Activated CD4-positive, alpha-beta T cell treated with anti-CD3 and anti-CD28 coated beads, Interleukin-2, amount 10 ng/mL, durations not matched to agents 7 days and 5 days (primary cell): ENCODE measurements around the gene DNAJC3. TPM values are rescaled to one million over a fixed set of nuclear protein-coding genes. Genes with fewer than 3 reads are reported as not detected.
"Not testable (repeated sequence)": the region's sequence is repeated elsewhere in the genome, so short reads cannot be mapped to it uniquely, and the experiment has no call there.

Experiments
- CTCF ChIA-PET: fragments of 350-600 bp; sonication (Branson Sonifier 250); formaldehyde crosslinking; loops from one replicate; lab custom pipeline; 2021; ENCODE audit warnings: antibody characterized with exemption; lab: Charles Lee
- POLR2A ChIA-PET: fragments of 350-600 bp; sonication (Branson Sonifier 250); formaldehyde crosslinking; loops from one replicate; lab custom pipeline; 2021; ENCODE audit warnings: antibody characterized with exemption; lab: Charles Lee
- DNase-seq: peaks from one replicate; pipeline ENCODE4 v3.0.0-alpha.2; 2020
- H3K27ac Mint-ChIP-seq: one replicate; pipeline ENCODE4 v1.8.0; 2021; ENCODE audit warnings: mild to moderate bottlenecking, moderate library complexity, mixed read lengths
- H3K27me3 Mint-ChIP-seq: one replicate; pipeline ENCODE4 v1.8.0; 2021; ENCODE audit warnings: mixed read lengths
- H3K36me3 Mint-ChIP-seq: one replicate; pipeline ENCODE4 v1.8.0; 2021; ENCODE audit warnings: low read depth, mixed read lengths
- H3K4me1 Mint-ChIP-seq: one replicate; pipeline ENCODE4 v1.8.0; 2021; ENCODE audit warnings: mixed read lengths
- H3K4me3 Mint-ChIP-seq: one replicate; pipeline ENCODE4 v1.8.0; 2021; ENCODE audit warnings: mild to moderate bottlenecking, moderate library complexity, mixed read lengths
- H3K9me3 Mint-ChIP-seq: one replicate; pipeline ENCODE4 v1.8.0; 2021; ENCODE audit warnings: mixed read lengths
- total RNA-seq, 2 experiments: library from RNA; stranded (reverse); gene quantifications; one replicate each; pipeline ENCODE4 v1.2.3, GENCODE V29; 2021

Gene DNAJC3
- total RNA-seq, 2 experiments from 2014 or later: 20.3 to 21.6 TPM

GRCh38 chr13:95740071-95740978 is 63.4 kb downstream of the DNAJC3 start:
- DNase-seq, H3K4me1 Mint-ChIP-seq, H3K4me3 Mint-ChIP-seq, H3K27me3 Mint-ChIP-seq, H3K9me3 Mint-ChIP-seq, POLR2A ChIA-PET, H3K27ac Mint-ChIP-seq: not testable (repeated sequence)
- H3K36me3 Mint-ChIP-seq: peaks cover 12% of the 10 kb centered on the region
- CTCF ChIA-PET: interaction anchor here (1.2 kb wide), 1 partner anchor 30 kb away, joined by 3 read pairs; no protein-coding TSS in a partner anchor

GRCh38 chr13:95740979-95741320 is 64.0 kb downstream of the DNAJC3 start:
- Mint-ChIP-seq H3K27ac (no peak overlapping the region), H3K9me3 (peaks cover 6% of the 10 kb centered on the region), H3K4me3 (no peak overlapping the region), H3K4me1 (peaks cover 7% of the 10 kb centered on the region), H3K36me3 (peaks cover 12% of the 10 kb centered on the region), H3K27me3 (no peaks in the 10 kb centered on the region)
- CTCF ChIA-PET: interaction anchor here (1.2 kb wide), 1 partner anchor 30 kb away, joined by 3 read pairs; no protein-coding TSS in a partner anchor
- POLR2A ChIA-PET: no interaction called here
- DNase-seq: no peak

DNA sequence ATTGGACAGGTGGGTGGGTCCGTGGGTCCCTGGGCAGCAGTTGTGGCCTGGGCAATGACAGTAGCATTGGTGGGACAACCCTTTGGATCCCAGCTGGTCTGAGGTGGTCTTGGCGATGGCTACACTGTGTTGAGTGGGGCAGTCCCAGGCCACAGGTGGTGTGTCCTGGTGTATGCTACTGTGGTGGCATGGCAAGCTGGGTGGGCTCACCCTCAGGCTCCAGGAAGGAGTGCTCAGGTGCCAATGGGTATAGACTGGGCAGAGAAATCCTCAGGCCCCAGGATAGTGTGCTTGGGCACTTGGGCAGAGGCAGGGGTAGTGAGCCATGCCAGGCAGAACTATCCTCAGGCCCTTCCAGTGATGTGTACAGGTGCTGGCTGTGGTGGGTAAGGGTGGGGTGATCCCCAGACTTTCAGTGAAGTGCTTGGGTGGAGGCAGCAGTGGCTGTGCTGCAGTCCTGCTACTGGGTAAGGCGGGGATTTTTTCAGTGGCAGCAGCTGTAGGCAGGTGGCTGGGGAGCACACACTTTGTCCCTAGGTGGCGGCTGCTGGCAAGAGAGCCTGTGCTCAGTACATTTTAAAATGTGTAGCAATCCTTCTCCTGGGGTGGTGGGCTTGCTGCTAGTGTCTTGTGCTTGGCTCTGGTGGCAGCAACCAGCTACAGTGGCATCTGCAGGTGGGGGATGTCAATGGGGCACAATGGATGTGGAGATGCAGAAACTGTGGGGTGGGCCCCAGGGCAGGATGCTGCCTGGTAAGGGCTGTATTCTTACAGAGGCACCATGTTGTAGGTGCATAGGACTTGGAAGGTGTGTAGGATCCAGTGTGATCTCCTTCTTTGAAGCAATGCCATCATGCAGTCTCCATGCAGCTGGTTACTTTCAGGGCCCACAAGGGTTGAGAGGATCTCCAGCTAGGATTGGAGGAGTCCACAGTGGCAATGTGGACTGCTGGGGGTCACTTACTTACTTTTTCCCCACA is 64.9 kb downstream of the DNAJC3 start:
- ChIA-PET CTCF (interaction anchor here (1.2 kb wide), 1 partner anchor 31 kb away, joined by 3 read pairs; no protein-coding TSS in a partner anchor), POLR2A (no interaction called here)
- no peak overlapping the region for H3K27ac Mint-ChIP-seq
- H3K4me1 Mint-ChIP-seq: peaks cover 7% of the 10 kb centered on the region
- no peak overlapping the region for H3K4me3 Mint-ChIP-seq
- peaks cover 15% of the 10 kb centered on the region for H3K36me3 Mint-ChIP-seq
- peaks cover 6% of the 10 kb centered on the region for H3K9me3 Mint-ChIP-seq
- DNase-seq: no peak
- no peaks in the 10 kb centered on the region for H3K27me3 Mint-ChIP-seq

DNA sequence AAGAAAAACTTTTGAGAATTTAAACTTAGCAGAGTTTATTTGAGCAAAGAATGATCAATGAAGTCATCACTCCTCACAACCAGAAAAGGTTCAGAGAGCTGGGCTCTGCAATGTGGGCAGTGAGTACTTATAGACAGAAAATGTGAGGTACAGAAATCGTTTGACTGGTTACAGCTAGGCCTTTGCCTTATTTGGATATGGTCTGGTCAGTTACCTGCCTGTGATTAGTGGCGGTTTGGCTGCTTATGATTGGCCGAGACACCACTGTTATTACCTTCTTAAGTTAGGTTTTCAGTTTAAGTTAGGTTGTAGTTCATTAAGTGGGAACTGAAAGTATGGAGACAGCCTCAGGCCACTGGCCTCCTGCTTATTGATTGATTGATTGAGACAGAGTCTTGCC is 66.3 kb downstream of the DNAJC3 start:
- no peak for DNase-seq
- Mint-ChIP-seq H3K36me3 (peaks cover 15% of the 10 kb centered on the region), H3K27ac (no peak overlapping the region), H3K9me3 (peaks cover 6% of the 10 kb centered on the region), H3K4me1 (peaks cover 7% of the 10 kb centered on the region), H3K4me3 (no peak overlapping the region), H3K27me3 (no peaks in the 10 kb centered on the region)
- ChIA-PET POLR2A (no interaction called here), CTCF (no interaction called here)

DNA sequence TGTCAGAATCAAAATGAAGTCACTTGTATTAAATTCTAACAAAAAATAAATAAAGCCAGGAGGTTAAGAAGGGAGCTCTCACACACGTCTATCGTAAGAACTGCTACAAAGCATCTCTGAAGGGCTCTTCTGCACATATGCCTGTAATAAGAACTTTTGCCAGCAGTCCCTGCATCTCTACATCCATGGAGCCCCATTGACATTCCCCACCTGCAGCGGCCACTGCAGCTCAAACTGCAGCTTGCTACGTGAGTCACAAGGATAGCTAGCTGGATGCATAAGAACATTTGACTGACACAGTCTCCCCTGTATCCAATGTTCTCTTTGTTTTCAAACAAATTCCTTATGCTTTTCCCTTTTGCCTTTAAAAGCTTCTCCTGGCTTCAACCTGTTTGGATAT is 68.3 kb downstream of the DNAJC3 start:
- no peak for DNase-seq
- CTCF ChIA-PET: interaction anchor here (0.8 kb wide), 1 partner anchor 15 kb away, joined by 3 read pairs; no protein-coding TSS in a partner anchor
- H3K27ac Mint-ChIP-seq: no peak overlapping the region
- peaks cover 5% of the 10 kb centered on the region for H3K9me3 Mint-ChIP-seq
- no peak overlapping the region for H3K4me3 Mint-ChIP-seq
- POLR2A ChIA-PET: no interaction called here
- peaks cover 17% of the 10 kb centered on the region for H3K36me3 Mint-ChIP-seq
- peaks cover 7% of the 10 kb centered on the region for H3K4me1 Mint-ChIP-seq
- H3K27me3 Mint-ChIP-seq: no peaks in the 10 kb centered on the region

- Mint-ChIP-seq H3K27ac (no peak overlapping the region), H3K4me3 (no peak overlapping the region), H3K9me3 (peaks cover 5% of the 10 kb centered on the region), H3K27me3 (no peaks in the 10 kb centered on the region), H3K4me1 (peaks cover 7% of the 10 kb centered on the region), H3K36me3 (peaks cover 14% of the 10 kb centered on the region)
- no peak for DNase-seq
- ChIA-PET CTCF (interaction anchor here (0.8 kb wide), 1 partner anchor 15 kb away, joined by 3 read pairs; no protein-coding TSS in a partner anchor), POLR2A (no interaction called here)
Measured at GRCh38 chr13:95745752-95746151, 68.8 kb downstream of the DNAJC3 start.

- ChIA-PET POLR2A (no interaction called here), CTCF (no interaction called here)
- no peak overlapping the region for H3K4me3 Mint-ChIP-seq
- peaks cover 4% of the 10 kb centered on the region for H3K9me3 Mint-ChIP-seq
- peaks cover 12% of the 10 kb centered on the region for H3K36me3 Mint-ChIP-seq
- no peak for DNase-seq
- H3K27ac Mint-ChIP-seq: no peak overlapping the region
- no peaks in the 10 kb centered on the region for H3K27me3 Mint-ChIP-seq
- H3K4me1 Mint-ChIP-seq: no peaks in the 10 kb centered on the region
Measured at GRCh38 chr13:95749545-95749944, 72.6 kb downstream of the DNAJC3 start.

DNA sequence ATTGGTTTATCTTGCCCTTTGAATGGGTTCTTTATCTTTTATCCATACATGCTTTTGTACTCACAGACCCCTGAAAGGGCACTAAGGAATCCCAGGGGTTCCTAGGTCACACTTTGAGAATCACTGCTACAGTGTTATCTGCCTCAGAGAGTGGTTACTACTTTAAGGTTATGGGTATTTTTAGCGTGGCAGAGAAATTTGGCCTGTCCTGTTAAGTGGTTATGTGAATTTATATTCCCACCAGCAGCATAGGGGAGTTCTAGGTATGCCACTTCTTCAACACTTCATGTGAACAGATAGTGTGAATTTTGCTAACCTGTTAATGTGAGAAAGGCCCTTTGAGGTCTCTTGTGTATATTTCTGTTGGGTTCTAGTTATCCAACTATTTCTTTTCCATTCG is 75.7 kb downstream of the DNAJC3 start:
- Mint-ChIP-seq H3K4me1 (no peaks in the 10 kb centered on the region), H3K36me3 (peaks cover 9% of the 10 kb centered on the region), H3K27ac (no peak overlapping the region), H3K27me3 (no peaks in the 10 kb centered on the region), H3K9me3 (peaks cover 4% of the 10 kb centered on the region), H3K4me3 (no peak overlapping the region)
- ChIA-PET POLR2A (no interaction called here), CTCF (no interaction called here)
- no peak for DNase-seq

GRCh38 chr13:95754069-95754468 is 77.1 kb downstream of the DNAJC3 start:
- ChIA-PET POLR2A (no interaction called here), CTCF (no interaction called here)
- H3K4me1 Mint-ChIP-seq: no peaks in the 10 kb centered on the region

GRCh38 chr13:95756072-95756471 is 79.1 kb downstream of the DNAJC3 start:
- peaks cover 12% of the 10 kb centered on the region for H3K36me3 Mint-ChIP-seq
- H3K4me1 Mint-ChIP-seq: no peaks in the 10 kb centered on the region
- peaks cover 4% of the 10 kb centered on the region for H3K9me3 Mint-ChIP-seq
- no peak for DNase-seq
- CTCF ChIA-PET: no interaction called here
- no peaks in the 10 kb centered on the region for H3K27me3 Mint-ChIP-seq
- POLR2A ChIA-PET: no interaction called here
- no peak overlapping the region for H3K27ac Mint-ChIP-seq
- H3K4me3 Mint-ChIP-seq: no peak overlapping the region

More at GRCh38 chr13:95754069-95754468, 77.1 kb downstream of the DNAJC3 start:
- H3K27ac Mint-ChIP-seq: no peak overlapping the region
- no peak overlapping the region for H3K4me3 Mint-ChIP-seq
- DNase-seq: no peak
- peaks cover 4% of the 10 kb centered on the region for H3K9me3 Mint-ChIP-seq
- H3K36me3 Mint-ChIP-seq: peaks cover 12% of the 10 kb centered on the region
- H3K27me3 Mint-ChIP-seq: no peaks in the 10 kb centered on the region

DNA sequence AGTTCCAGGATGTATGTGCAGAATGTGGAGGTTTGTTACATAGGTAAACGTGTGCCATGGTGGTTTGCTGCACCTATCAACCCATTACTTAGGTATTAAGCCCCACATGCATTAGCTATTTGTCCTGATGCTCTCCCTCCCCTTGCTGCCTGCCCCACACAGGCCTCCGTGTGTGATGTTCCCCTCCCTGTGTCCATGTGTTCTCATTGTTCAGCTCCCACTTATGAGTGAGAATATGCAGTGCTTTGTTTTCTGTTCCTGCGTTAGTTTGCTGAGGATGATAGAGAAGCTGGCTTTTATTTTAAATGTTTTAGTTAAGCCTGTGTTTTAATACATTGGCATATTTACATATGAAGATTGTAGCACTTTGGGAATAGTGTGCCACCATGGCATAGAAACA is 85.7 kb downstream of the DNAJC3 start:
- H3K4me1 Mint-ChIP-seq, DNase-seq, POLR2A ChIA-PET, CTCF ChIA-PET, H3K27ac Mint-ChIP-seq, H3K9me3 Mint-ChIP-seq, H3K27me3 Mint-ChIP-seq, H3K4me3 Mint-ChIP-seq: not testable (repeated sequence)
- peaks cover 14% of the 10 kb centered on the region for H3K36me3 Mint-ChIP-seq

GRCh38 chr13:95763601-95764000 is 86.7 kb downstream of the DNAJC3 start:
- POLR2A ChIA-PET: no interaction called here
- Mint-ChIP-seq H3K4me1 (no peaks in the 10 kb centered on the region), H3K36me3 (peaks cover 18% of the 10 kb centered on the region), H3K4me3 (no peak overlapping the region), H3K27ac (no peak overlapping the region), H3K9me3 (no peaks in the 10 kb centered on the region), H3K27me3 (no peaks in the 10 kb centered on the region)
- CTCF ChIA-PET: no interaction called here
- DNase-seq: no peak

- ChIA-PET CTCF (no interaction called here), POLR2A (no interaction called here)
- Mint-ChIP-seq H3K36me3 (peaks cover 33% of the 10 kb centered on the region), H3K27me3 (no peaks in the 10 kb centered on the region), H3K4me3 (no peak overlapping the region), H3K9me3 (no peaks in the 10 kb centered on the region), H3K27ac (no peak overlapping the region), H3K4me1 (peaks cover 4% of the 10 kb centered on the region)
- no peak for DNase-seq
Measured at GRCh38 chr13:95771905-95772304, 95.0 kb downstream of the DNAJC3 start.
